Cardiac fibroblast (primary cell): ENCODE results near the gene RAMP2.

ENCODE experiments used
- DNase-seq, 2 donors: peaks; one replicate each; pipeline versions ENCODE4 v3.0.0 to v3.0.0-alpha.2; 2010; ENCODE audit warnings: low read depth in 2 of 2
- H3K4me3 ChIP-seq, 2 donors: replicated peaks in 1 of 2; 1 replicate in 1 of 2; 2 replicates in 1 of 2; pipeline ENCODE4 v1.5.1; 2011; ENCODE audit warnings: low read depth in 2 of 2, low read length in 2 of 2, mild to moderate bottlenecking in 2 of 2, moderate library complexity in 1 of 2
- TF ChIP-seq, protein P1 (sequence below): IDR thresholded peaks from one replicate; pipeline ENCODE4 v1.5.1; 2011; ENCODE audit warnings: low read depth, mild to moderate bottlenecking, low read length, inconsistent platforms

RAMP2 gene

DNA sequence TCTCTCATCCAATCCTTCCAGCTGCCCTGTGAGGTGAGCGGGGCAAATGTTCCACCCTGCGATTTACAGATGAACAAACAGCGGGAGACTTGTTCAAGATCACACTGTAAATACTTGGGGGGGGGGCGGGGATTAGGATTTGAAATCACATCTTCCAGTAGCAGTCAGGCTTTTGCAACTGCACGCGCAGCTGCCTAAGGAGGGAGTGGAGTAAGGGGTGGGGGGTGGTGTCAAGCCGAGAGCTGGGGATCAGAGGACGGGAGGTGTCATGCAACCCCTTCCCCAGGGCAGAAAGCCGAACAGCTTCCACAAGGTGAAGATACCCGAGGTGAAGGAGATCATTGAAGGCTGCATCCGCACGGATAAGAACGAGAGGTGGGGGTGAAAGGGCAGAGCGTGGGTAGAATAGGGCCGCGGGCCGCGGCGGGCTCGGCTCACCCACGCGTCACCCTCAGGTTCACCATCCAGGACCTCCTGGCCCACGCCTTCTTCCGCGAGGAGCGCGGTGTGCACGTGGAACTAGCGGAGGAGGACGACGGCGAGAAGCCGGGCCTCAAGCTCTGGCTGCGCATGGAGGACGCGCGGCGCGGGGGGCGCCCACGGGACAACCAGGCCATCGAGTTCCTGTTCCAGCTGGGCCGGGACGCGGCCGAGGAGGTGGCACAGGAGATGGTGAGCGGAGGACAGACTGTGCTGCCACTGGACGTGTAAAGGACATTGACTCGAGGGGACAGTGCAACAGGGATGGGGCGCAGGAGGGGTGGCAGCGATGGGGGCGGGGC is 24.0 kb downstream of the RAMP2 start:
- DNase-seq, result peak in 1 of 2 donors; percentile 32
- TF ChIP-seq, protein P1, sequence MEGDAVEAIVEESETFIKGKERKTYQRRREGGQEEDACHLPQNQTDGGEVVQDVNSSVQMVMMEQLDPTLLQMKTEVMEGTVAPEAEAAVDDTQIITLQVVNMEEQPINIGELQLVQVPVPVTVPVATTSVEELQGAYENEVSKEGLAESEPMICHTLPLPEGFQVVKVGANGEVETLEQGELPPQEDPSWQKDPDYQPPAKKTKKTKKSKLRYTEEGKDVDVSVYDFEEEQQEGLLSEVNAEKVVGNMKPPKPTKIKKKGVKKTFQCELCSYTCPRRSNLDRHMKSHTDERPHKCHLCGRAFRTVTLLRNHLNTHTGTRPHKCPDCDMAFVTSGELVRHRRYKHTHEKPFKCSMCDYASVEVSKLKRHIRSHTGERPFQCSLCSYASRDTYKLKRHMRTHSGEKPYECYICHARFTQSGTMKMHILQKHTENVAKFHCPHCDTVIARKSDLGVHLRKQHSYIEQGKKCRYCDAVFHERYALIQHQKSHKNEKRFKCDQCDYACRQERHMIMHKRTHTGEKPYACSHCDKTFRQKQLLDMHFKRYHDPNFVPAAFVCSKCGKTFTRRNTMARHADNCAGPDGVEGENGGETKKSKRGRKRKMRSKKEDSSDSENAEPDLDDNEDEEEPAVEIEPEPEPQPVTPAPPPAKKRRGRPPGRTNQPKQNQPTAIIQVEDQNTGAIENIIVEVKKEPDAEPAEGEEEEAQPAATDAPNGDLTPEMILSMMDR, result no peak
- no peak overlapping the region for H3K4me3 ChIP-seq

GRCh38 chr17:42787266-42787665 is 26.2 kb downstream of the RAMP2 start:
- DNase-seq, result no peak
- no peak overlapping the region for H3K4me3 ChIP-seq
- TF ChIP-seq, protein P1, result no peak

DNA sequence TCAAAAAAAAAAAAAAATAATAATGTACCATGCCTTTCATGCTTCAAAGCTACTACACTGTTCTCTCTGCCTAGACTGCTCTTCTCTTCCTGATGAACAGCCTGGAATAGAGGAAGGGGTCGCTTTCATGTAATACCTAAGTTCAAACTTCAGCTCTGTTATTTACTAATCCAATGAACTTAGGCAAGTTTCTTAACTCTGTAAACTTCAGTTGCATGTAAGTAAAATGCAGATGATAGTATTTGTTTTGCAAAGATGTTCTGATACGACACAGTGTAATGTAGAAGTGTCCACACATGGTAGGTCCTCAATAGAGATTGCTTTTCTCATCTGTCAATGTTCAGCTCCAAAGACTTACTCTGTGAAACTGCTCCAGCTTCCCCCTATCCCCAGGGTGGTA is 30.9 kb downstream of the RAMP2 start:
- H3K4me3 ChIP-seq, result no peak overlapping the region
- TF ChIP-seq, protein P1, result no peak
- DNase-seq, result no peak

- no peak for DNase-seq
- no peak overlapping the region for H3K4me3 ChIP-seq
- TF ChIP-seq, protein P1, result no peak
These were observed 31.5 kb downstream of the RAMP2 start for GRCh38 chr17:42792545-42792944.

DNA sequence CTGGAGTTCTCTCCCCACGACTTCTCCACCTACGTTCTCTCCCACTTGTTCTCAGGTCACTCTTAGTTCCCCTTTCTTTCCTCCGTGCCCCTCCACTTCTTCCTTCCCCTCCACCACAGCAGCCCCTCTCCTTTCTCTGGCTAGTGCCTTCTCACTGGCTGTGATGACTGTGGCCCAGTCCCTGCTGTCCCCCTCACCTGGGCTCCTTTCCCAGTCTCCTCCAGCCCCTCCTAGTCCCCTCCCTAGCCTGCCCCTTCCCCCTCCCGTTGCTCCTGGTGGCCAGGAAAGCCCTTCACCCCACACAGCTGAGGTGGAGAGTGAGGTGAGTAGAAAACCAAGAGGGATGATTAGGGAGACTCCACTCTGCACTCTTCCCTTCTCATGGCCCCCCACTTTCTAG is 34.0 kb downstream of the RAMP2 start:
- TF ChIP-seq, protein P1, result no peak
- DNase-seq, result no peak
- H3K4me3 ChIP-seq, result no peak overlapping the region

DNA sequence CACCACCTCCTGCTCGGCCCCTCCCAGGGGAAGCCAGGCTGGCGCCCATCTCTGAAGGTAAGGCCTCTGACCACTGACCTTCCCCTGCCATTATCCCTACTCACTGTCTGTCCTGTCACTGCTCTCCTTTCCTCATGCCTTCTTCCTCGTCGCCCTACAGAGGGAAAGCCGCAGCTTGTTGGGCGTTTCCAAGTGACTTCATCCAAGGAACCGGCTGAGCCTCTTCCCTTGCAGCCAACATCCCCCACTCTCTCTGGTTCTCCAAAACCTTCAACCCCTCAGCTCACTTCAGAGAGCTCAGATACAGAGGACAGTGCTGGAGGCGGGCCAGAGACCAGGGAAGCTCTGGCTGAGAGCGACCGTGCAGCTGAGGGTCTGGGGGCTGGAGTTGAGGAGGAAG is 34.4 kb downstream of the RAMP2 start:
- DNase-seq, result no peak
- TF ChIP-seq, protein P1, result no peak
- H3K4me3 ChIP-seq, result no peak overlapping the region
